Medulla oblongata (tissue), 1 donor: ENCODE measurements around the gene COL6A2.
"Not testable (repeated sequence)": the region's sequence is repeated elsewhere in the genome, so short reads cannot be mapped to it uniquely, and the experiment has no call there.

Experiments used
- DNase-seq: peaks from one replicate; pipeline ENCODE4 v3.0.0-alpha.2; 2015; ENCODE audit errors: extremely low spot score

COL6A2 gene

DNA sequence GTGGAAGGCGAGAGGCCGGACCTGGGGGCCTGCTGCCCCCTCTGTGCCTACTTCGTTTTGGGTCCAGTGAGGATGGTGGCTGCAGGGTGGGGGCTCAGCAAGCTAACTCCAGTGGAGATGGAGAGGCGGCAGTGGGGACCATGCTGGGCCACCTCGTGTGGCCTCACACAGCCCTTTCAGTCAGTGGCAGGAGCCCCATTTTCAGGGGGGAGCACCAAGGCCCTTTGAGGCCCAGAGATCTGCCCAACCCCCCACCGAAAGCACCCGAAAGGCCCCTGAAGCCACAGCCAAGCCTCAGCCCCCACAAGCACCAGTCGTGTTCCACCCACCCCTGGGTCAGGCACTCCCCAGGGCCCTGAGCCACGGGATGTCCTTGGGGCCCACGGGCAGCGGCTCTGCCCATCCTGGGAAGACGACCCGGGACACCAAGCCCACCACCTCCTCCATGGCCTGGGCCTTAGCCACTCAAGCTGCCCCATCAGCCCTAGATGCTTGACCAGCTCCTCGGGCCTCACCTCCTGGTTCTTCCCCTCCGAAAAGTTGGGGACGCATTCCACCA, 57.1 kb downstream of the COL6A2 start:
- DNase-seq = no peak

DNA sequence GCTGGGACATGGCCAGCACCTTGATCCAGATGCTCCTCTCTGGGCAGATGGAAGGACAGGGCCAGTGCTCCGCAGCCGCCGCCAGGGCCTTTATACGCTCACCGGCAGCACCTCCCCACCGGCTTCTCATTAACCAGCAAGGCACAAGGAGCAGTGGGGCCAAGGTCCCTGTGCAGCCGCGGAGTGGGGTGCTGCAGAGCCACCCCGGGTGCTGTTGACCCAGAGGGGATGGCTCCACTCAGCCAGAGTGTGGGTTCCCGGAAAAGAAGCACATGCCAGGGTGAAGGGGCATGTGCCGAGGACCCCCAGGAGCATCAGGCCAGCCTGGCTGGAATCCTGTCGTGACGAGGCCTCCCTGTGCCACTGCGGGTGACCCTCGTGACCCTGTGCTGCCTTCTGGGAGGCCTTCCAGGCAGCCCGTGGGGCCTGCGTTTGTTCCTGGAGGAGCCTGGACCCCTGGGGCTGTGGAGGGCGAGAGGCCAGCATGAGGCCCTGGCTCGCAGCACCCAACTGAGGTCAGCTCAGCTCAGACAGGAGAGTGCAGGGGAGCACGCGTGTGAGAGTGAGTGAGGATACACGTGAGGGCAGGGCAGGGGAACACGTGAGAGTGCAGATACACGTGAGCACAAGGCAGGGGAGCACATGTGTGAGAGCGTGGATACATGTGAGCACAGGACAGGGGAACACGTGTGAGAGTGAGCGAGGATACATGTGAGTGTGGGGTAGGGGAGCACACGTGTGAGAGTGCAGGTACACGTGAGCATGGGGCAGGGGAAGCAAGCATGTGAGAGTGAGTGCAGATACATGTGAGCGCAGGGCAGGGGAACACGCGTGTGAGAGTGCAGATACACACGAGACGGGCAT, 57.8 kb downstream of the COL6A2 start, which contains the start of gene FTCD:
FTCD (minus strand) TSS at position 66 of the 864 bp plus-strand sequence; CDS start at position 10, 56 bp downstream.
- DNase-seq = no peak

DNA sequence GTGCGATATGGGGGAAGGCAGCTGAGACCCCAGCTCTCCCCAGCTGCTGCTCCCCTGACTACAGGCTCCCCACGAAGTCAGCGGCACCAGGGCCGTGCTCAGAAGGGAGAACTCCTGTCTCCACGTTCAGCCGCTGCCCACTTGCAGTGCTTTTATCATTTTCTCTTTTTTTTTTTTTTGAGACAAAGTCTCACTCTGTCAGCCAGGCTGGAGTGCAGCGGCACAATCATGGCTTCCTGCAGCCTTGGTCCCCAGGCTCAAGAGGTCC, 58.4 kb downstream of the COL6A2 start:
- DNase-seq = no peak

DNA sequence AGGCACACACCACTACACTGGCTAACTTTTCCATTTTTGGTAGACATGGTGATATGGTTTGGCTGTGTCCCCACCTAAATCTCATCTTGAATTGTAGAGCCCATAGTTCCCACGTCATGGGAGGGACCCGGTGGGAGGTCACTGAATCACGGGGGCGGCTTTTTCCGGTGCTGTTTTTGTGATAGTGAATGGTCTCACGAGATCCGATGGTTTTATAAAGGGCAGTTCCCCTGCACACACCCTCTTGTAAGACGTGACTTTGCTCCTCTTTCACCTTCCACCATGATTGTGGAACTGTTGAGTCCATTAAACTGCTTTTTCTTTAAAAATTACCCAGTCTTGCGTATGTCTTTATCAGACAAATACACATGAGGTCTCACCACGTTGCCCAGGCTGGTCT, 58.8 kb downstream of the COL6A2 start:
- no peak for DNase-seq

DNA sequence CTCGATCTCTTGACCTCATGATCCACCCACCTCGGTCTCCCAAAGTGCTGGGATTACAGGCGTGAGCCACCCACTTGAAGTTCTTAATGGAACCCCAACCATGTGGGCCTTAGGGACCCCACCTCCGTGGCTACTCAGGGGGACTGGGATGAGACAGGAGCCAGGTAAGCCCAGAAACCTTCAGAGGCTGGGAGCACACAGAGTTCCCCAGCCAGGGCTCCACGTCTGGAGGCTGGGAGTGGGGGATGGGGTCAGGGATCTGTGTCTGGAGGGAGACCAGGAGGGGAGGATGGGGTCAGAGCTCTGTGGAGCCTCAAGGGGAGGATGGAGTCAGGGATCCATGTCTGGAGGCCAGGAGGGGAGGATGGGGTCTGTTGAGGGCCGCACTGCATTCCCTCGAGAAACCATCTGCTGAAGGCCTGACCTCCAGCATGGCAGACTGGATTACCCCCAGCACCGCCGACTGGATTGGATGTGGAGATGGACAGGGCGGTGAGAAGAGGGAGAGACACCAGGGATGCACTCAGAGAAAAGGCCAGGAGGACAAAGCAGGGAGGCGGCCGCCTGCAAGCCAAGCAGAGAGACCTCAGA, 59.6 kb downstream of the COL6A2 start:
- no peak for DNase-seq

DNA sequence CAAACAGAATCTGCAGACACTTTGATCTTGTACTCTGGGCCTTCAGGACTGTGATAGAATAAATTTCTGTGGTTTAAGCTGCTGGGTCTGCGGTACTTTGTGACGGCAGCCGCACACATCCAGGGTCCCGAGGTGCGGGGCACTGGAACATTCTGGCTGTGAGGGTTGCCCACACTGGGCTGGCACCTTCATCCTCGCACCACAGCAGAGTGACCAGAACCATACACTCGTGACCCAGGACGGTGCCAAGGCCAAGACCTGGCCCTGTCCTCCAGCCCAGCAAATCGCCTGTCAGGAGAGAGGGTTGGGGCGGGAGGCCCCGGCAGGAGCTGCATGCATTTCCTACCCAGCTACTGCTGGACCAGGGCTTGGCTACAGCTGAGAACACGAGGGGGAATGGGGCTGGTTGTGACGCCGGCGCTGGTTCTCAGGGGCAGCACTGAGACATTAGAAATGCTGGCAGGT, 60.1 kb downstream of the COL6A2 start:
- DNase-seq = no peak

DNA sequence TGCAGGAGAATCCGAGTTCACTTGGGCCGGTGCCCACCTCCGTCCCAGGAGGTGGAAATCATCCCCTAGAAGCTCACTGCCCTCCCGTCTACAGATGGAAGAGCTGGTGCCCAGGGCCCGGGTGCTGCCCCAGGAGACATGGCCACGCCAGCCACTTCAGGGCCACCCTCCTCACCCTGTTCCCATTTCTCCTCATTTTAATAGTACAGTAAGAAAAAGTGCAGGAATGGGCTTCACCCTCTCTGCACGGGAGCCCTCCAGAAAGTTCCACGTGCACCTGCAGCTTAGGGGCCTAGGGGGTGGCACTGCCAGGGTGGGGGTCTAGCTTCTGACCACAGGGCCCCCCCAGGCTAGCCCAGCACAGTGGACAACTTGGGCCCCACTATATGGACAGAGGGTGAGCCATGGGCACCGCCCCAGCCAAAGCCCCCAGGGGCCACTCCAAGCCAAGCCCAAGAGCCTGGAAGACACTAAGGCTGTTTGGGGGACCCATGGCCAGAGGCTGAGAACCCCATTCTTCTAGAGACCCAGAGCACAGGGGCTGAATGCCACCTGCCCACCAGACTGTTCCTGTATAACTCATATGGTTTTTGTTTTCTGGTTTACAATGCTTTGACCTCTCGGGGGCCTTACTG, 60.9 kb downstream of the COL6A2 start:
- DNase-seq = no peak

DNA sequence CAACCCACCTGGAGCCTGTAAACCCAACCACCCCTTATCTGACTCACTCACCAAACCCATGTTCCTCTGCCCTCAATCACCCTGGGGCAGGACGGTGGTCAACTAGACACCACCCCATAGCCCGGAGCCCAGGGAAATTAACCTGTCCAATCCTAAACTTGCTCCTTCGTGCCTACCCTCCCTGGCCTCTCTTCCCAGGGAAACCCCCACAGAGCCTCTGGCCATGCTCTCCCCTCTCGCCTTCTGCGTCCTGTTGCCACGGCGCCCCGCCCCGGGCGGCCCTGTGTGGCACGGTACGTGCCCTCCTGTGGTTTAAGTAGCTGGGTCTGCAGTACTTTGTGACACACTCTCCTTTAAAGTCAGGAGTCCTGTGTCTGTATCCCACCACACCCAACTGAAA, 61.5 kb downstream of the COL6A2 start:
- DNase-seq = no peak

DNA sequence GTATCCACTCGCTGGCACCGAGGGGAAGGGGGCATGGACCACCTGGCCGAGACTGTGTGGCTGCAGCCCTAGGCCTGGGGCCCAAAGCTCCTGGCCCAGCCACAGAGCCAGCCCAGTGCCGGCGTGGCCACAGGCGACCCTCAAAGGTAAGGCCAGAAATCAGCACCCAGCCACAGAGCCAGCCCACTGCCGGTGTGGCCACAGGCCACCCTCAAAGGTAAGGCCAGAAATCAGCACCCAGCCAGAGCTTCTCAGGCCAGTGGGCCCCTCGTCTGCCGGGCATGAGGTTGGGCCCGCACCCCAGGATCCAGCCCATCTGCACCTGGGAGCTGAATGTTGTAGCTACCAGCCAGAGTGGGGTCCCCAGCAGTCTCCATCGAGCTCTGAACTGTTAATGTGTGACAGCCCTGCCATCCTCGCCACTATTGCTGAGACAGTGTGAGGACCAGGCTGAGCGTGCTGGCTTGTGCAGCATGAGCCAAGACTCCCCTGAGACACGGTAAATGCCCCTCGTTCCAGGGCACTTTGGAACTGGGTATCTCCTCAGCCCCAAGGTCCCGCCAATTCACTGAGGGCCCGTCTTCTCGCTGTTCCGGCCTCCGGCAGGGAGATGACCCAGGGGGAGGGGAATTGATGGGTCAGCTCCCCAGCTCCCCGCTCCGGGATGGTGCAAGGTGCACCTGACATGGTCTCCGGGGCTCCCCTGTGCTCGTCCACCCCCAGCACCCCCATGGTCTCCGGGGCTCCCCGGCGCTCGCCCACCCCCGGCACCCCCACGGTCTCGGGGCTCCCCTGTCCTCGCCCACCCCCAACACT, 62.1 kb downstream of the COL6A2 start:
- DNase-seq = no peak

DNA sequence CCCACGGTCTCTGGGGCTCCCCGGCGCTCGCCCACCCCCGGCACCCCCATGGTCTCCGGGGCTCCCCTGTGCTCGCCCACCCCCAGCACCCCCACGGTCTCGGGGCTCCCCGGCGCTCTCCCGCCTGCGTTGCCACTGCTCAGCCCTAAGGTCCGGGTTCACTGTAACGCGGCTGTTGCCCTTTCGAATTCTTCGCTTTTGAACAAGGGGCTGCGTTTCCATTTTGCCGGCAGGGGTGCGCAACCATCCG, 62.7 kb downstream of the COL6A2 start:
- no peak for DNase-seq

DNA sequence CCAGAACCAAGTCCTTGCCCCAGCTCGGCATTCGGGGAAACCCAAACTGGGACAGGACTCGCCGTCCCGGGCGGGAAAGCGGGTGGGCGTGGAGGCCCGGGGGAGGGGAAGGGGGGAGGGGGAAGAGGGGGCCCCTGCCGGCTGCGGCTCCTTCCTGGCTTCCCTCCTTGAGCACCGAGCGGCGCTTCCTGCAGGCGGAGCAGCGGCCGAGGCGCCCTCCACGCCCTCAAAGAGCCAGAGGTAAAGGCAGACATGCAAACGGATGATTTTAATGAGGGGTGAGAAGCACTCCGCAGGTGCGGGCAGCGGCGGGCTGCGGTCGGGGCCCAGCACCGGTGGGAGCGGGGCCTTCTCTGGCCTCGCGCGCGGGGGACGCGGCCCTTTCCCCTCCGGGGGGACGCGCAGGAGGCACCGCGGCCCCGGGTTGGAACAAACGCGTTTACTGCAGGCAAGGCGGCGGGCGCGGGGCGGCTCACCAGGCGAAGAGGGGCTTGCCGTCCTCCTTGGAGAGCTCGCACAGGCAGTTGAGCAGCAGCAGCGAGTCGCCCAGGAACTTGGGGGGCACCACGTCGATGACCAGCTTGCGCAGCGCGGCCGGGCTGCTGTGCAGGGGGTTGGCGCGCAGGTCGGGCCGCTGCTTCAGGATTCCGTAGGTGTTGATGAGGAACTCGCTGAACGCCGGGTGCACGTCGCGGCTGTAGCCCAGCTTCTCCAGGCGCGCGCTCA, 63.2 kb downstream of the COL6A2 start:
- no peak for DNase-seq

DNA sequence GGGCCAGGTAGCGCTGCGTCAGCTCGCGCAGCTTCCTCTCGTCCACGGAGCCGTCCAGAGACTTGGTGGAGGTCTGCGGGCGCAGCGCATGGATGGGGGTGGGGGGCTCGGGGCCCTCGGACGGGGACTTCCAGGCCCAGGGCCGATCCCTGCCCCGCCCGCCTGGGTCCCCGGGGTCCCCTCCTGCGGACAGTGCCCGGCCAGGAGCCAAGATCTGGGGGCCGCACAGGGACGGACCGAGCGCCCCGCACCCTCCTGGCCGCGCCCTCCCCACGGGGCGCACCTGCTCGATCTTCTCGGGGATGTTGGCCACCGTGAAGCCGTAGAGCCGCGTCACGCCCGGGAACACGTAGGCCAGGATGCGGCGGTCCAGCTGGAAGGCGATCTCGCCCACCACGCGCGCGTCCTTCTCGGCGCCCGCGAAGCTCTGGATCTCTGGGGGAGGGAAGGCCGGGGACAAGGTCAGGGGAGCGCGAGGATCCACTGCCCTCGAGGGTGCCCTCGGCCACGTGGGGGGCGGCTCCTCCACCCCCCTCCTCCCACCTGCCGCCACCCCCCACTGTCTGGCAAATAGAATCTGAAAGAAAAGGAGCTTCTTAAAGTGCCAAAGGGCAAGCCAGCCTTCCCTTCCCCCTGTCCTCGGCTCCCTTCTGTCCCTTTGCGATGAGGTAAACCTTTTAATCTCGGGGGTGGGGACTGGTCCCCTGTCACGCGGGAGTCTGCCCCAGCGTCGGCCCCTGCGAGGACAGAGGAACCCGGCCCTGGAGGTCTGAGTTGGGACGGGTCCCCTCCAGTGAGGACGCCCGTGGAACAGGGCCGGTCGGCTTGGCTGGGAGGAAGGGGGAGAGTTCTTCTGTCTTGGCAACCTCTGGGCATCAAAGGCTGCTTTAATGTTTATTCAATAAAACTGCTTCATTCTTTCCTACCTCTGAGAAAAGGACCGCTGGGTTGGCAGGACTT, 64.0 kb downstream of the COL6A2 start:
- DNase-seq = no peak

DNA sequence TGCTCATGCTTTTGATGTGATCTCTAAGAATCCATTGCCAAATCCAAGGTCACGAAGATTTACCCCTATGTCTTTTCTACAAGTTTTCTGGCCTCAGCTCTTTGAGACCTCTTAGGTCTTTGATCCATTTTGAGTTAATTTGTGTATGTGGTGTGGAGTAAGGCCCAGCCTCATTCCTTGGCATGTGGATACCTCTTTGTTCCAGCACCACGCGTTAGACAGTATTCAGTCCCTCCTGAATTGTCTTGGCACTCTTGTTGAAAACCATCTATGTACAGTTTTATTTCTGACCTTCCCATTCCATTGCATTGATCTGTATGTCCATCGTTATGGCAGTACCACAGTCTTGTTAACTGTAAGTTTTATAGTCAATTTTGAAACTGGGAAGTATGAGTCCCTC, 65.5 kb downstream of the COL6A2 start:
- no peak for DNase-seq

DNA sequence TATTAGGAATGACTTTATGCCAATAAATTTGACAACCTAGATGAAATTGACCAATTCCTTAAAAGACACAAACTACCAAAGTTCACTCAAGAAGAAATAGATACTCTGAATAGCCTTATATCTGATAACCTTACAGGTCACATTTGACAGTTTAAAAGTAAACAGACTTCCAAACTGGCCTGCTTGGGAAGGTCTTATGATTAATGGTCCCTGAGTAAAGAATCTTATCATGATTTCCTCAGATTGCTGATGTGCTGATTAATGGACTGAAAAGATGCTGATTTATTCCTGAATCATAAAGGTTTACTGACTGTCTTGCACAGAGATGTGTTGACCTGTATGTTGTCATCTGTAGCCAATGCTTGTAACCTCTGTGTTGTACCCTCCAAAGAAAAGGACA, 67.2 kb downstream of the COL6A2 start:
- DNase-seq = no peak

DNA sequence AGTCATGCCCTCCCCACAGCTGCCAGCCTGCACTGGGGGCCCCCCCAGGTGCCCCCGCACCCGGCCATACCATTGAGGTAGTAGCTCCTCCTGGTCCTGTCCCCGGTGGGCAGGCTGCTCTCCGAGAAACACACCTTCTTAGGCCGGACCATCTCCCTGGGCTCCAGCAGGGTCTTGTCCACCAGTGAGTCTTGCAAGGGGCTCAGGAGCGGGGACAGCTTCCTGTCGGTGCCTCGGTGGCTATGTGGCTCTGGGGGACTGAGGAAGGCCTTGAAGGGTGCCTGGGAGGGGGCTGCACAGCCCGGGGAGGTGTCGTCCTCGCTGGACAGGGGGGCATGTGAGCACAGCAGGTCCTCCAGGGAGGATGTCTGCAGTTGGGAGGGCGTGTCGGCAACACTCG, 70.3 kb downstream of the COL6A2 start:
- DNase-seq = no peak

DNA sequence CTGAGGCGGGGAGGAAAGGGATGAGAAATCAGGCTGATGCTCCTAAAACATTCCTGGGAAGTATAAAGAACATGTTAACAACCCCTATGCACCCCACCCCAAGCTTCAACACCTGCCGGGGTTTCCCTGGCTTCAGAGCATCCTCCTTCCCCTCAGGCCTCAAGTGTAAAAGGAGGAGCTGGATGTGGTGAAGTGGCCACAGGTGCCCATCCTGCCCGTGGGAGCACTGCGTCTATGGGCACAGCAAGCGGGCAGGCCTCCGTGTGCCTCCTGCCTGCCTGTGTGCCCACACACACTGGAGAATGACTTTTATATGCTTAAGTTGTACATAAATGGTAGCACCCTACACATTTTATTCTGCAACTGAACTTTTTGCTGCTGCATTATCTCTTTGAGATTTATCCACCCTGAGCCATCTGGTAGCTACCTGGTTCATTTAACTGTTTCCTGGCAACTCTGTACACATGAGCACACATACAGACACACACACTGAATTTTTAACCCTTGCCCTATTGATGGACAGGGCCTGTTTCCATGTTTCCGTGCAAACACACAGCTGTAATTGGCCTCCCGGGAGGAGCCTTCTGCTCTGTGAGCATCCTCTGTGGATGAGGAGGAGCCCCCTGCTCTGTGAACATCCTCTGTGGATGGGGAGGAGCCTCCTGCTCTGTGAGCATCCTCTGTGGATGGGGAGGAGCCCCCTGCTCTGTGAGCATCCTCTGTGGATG, 70.9 kb downstream of the COL6A2 start:
- no peak for DNase-seq

DNA sequence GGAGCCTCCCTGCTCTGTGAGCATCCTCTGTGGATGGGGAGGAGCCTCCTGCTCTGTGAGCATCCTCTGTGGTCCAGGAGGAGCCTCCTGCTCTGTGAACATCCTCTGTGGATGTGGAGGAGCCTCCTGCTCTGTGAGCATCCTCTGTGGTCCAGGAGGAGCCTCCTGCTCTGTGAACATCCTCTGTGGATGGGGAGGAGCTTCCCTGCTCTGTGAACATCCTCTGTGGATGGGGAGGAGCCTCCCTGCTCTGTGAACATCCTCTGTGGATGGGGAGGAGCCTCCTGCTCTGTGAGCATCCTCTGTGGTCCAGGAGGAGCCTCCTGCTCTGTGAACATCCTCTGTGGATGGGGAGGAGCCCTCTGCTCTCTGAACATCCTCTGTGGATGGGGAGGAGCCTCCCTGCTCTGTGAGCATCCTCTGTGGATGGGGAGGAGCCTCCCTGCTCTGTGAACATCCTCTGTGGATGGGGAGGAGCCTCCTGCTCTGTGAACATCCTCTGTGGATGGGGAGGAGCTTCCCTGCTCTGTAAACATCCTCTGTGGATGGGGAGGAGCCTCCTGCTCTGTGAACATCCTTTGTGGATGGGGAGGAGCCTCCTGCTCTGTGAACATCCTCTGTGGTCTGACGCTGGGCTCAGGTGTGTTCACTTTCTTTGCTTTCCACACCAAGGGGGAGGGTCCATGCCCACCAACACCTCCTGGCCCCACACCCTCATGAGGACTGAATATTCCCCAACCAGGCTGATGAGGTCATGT, 72.7 kb downstream of the COL6A2 start:
- DNase-seq = not testable (repeated sequence)

DNA sequence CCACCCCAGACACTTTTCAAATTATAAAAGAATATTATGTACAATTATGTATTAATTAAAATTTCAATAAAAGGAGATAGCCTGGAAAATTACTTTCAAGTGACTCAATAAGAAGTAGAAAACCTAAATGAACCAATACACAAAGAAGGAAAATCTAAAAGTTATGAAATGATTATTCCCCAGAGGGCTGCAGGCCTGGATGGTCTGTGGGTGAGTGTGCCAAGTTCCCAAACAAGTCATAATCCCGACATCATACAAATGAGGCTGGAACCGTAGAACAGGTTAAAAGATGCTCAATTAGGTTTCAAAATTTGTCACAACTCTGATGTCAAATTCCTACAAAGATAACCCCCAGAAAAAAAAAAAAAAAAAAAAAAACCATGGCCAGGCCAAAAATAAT, 73.7 kb downstream of the COL6A2 start:
- no peak for DNase-seq
